ENCODE measurements around the gene AP3B1.

- no peak for TF ChIP-seq CTCF (IDR thresholded peaks at IDR 0.05)
- no peak for TF ChIP-seq POLR2A (IDR thresholded peaks at IDR 0.05)
These were observed 78.9 kb downstream of the AP3B1 start for GRCh38 chr5:78215565-78215964.
